ENCODE data around the gene SH3GL1.

Gene SH3GL1

GRCh38 chr19:4409123-4409933, 9.0 kb upstream of the SH3GL1 start:
- H3K27ac ChIP-seq (ENCODE audit: low read depth, low read length) = no peak overlapping the region

GRCh38 chr19:4406626-4407025, 6.3 kb upstream of the SH3GL1 start:
- Histone ChIP-seq H3K36me3 (ENCODE audit: insufficient read depth, low read length) (peaks cover 6% of the 10 kb centered on the region), H3K9ac (ENCODE audit: low read length) (no peak overlapping the region), H3K9me3 (ENCODE audit: low read length) (no peaks in the 10 kb centered on the region), H3K4me1 (ENCODE audit: insufficient read depth, low read length) (peaks cover 13% of the 10 kb centered on the region), H3K4me3 (ENCODE audit: low read depth in 1 of 2, low read length in 2 of 2) (no peak overlapping the region), H3K27ac (ENCODE audit: low read depth, low read length) (no peak overlapping the region), H3K27me3 (ENCODE audit: control insufficient read depth in 1 of 2, insufficient read depth in 2 of 2, low read length in 2 of 2) (no peaks in the 10 kb centered on the region)

More at GRCh38 chr19:4409123-4409933, 9.0 kb upstream of the SH3GL1 start:
- Histone ChIP-seq H3K36me3 (ENCODE audit: insufficient read depth, low read length) (peaks cover 6% of the 10 kb centered on the region), H3K27me3 (ENCODE audit: control insufficient read depth in 1 of 2, insufficient read depth in 2 of 2, low read length in 2 of 2) (no peaks in the 10 kb centered on the region), H3K9ac (ENCODE audit: low read length) (no peak overlapping the region), H3K4me1 (ENCODE audit: insufficient read depth, low read length) (no peaks in the 10 kb centered on the region), H3K4me3 (ENCODE audit: low read depth in 1 of 2, low read length in 2 of 2) (no peak overlapping the region), H3K9me3 (ENCODE audit: low read length) (no peaks in the 10 kb centered on the region)

GRCh38 chr19:4405977-4406376, 5.6 kb upstream of the SH3GL1 start:
- Histone ChIP-seq H3K9ac (ENCODE audit: low read length) (no peak overlapping the region), H3K27ac (ENCODE audit: low read depth, low read length) (no peak overlapping the region), H3K36me3 (ENCODE audit: insufficient read depth, low read length) (peaks cover 6% of the 10 kb centered on the region), H3K27me3 (ENCODE audit: control insufficient read depth in 1 of 2, insufficient read depth in 2 of 2, low read length in 2 of 2) (no peaks in the 10 kb centered on the region), H3K9me3 (ENCODE audit: low read length) (no peaks in the 10 kb centered on the region), H3K4me3 (ENCODE audit: low read depth in 1 of 2, low read length in 2 of 2) (no peak overlapping the region), H3K4me1 (ENCODE audit: insufficient read depth, low read length) (peaks cover 17% of the 10 kb centered on the region)

GRCh38 chr19:4403005-4403761, 2.8 kb upstream of the SH3GL1 start:
- Histone ChIP-seq H3K27me3 (ENCODE audit: control insufficient read depth in 1 of 2, insufficient read depth in 2 of 2, low read length in 2 of 2) (no peaks in the 10 kb centered on the region), H3K36me3 (ENCODE audit: insufficient read depth, low read length) (no peaks in the 10 kb centered on the region), H3K9me3 (ENCODE audit: low read length) (no peaks in the 10 kb centered on the region), H3K27ac (ENCODE audit: low read depth, low read length) (no peak overlapping the region), H3K4me3 (ENCODE audit: low read depth in 1 of 2, low read length in 2 of 2) (peak overlapping the region; percentile 54 to 75), H3K4me1 (ENCODE audit: insufficient read depth, low read length) (peaks cover 29% of the 10 kb centered on the region), H3K9ac (ENCODE audit: low read length) (peak overlapping the region; percentile 20)

GRCh38 chr19:4402171-4403004, 2.0 kb upstream of the SH3GL1 start, which contains the start of gene CHAF1A:
Gene CHAF1A, plus strand, starts transcription at chr19:4402640. Its CDS starts 123 bp downstream, at chr19:4402763.
- H3K36me3 ChIP-seq (ENCODE audit: insufficient read depth, low read length) = peaks cover under 1% of the 10 kb centered on the region
- peak within 1 kb of the TSS; percentile 54 to 75 for H3K4me3 ChIP-seq (ENCODE audit: low read depth in 1 of 2, low read length in 2 of 2)
- H3K9ac ChIP-seq (ENCODE audit: low read length) = peak within 1 kb of the TSS; percentile 55
- H3K27me3 ChIP-seq (ENCODE audit: control insufficient read depth in 1 of 2, insufficient read depth in 2 of 2, low read length in 2 of 2) = no peaks in the 10 kb centered on the region
- H3K27ac ChIP-seq (ENCODE audit: low read depth, low read length) = peak within 1 kb of the TSS; percentile 74
- H3K4me1 ChIP-seq (ENCODE audit: insufficient read depth, low read length) = peaks cover 32% of the 10 kb centered on the region
- no peaks in the 10 kb centered on the region for H3K9me3 ChIP-seq (ENCODE audit: low read length)

DNA sequence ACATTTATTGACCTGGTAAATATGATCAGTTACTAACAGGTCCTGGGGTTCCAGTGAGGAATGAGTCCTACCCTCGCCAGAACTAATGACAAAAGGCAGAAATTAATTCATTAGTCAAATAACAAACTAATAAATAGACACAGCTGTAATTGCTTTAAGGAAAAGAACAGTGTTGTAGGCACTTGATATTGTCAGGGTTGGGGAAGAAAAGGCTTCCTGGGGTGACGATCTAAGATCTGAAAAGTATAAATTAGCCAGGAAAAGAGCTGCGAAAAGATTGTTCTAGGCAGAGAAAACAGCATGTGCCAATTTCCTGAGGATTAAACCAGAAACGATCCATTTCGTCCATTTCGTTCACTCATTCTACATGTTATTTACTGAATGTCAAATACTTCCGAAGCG, 1.4 kb upstream of the SH3GL1 start:
- H3K9me3 ChIP-seq (ENCODE audit: low read length) = no peaks in the 10 kb centered on the region
- no peaks in the 10 kb centered on the region for H3K27me3 ChIP-seq (ENCODE audit: control insufficient read depth in 1 of 2, insufficient read depth in 2 of 2, low read length in 2 of 2)
- peak overlapping the region; percentile 55 for H3K9ac ChIP-seq (ENCODE audit: low read length)
- peaks cover 7% of the 10 kb centered on the region for H3K36me3 ChIP-seq (ENCODE audit: insufficient read depth, low read length)
- H3K4me1 ChIP-seq (ENCODE audit: insufficient read depth, low read length) = peaks cover 38% of the 10 kb centered on the region
- H3K27ac ChIP-seq (ENCODE audit: low read depth, low read length) = peak overlapping the region; percentile 74
- H3K4me3 ChIP-seq (ENCODE audit: low read depth in 1 of 2, low read length in 2 of 2) = peak overlapping the region in 1 of 2 donors; percentile 62

DNA sequence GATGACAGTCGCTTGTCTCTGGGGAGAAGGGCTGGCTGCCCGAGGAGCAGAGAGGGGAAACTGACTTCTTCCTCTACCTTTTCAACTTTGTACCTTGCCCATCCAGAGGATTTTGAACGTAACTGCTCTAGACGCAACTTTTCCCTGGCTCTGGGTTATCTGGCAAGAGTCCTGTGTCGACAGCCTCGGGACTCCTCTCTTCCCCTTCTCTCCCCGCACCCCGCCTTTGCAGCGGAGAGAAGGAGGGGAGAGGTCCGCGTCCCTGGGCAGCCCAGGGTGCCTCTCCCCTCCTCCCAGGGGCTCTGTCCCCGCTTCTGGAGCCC, 574 bp downstream of the SH3GL1 start:
- H3K9ac ChIP-seq (ENCODE audit: low read length) = peak overlapping the region; percentile 81
- H3K4me1 ChIP-seq (ENCODE audit: insufficient read depth, low read length) = peaks cover 42% of the 10 kb centered on the region
- H3K4me3 ChIP-seq (ENCODE audit: low read depth in 1 of 2, low read length in 2 of 2) = peak overlapping the region; percentile 81 to 95
- H3K27ac ChIP-seq (ENCODE audit: low read depth, low read length) = peak overlapping the region; percentile 82
- no peaks in the 10 kb centered on the region for H3K27me3 ChIP-seq (ENCODE audit: control insufficient read depth in 1 of 2, insufficient read depth in 2 of 2, low read length in 2 of 2)
- H3K9me3 ChIP-seq (ENCODE audit: low read length) = no peaks in the 10 kb centered on the region
- H3K36me3 ChIP-seq (ENCODE audit: insufficient read depth, low read length) = peaks cover 11% of the 10 kb centered on the region

- Histone ChIP-seq H3K36me3 (ENCODE audit: insufficient read depth, low read length) (peaks cover 11% of the 10 kb centered on the region), H3K27ac (ENCODE audit: low read depth, low read length) (no peak overlapping the region), H3K27me3 (ENCODE audit: control insufficient read depth in 1 of 2, insufficient read depth in 2 of 2, low read length in 2 of 2) (no peaks in the 10 kb centered on the region), H3K4me1 (ENCODE audit: insufficient read depth, low read length) (peaks cover 45% of the 10 kb centered on the region), H3K4me3 (ENCODE audit: low read depth in 1 of 2, low read length in 2 of 2) (no peak overlapping the region), H3K9ac (ENCODE audit: low read length) (peak overlapping the region; percentile 39), H3K9me3 (ENCODE audit: low read length) (no peaks in the 10 kb centered on the region)
These were observed 3.2 kb downstream of the SH3GL1 start for GRCh38 chr19:4396949-4397783.

DNA sequence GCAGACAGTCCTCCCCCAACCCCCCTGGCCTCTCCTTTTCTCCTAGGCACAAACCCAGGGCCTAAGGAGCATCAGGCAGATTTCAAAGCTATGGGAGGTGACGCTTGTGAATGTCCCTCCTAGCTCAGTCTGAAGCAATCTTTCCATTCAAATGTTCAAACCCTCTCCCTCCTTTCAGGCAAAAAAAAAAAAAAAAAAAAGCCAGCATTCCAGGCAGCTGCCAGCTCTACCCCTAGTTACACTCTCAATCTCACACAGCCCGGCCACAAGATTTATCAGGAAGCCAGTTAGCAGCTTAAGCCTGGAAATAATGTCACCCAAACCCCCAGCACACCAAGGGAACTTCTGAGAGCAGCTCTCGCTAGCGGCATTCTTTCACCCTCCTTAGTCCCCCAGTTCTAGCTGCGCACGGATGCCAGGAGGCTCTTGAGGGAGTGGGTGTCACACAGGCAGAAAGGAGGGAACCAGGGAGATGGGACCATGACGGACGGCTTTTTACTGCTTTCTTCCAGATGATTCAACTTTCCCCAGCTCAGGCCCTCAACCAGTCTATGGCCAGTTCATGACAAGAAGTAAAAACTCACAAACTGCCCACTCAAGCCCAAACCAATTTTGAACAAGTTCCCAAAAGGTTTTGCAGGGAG, 6.3 kb downstream of the SH3GL1 start:
- Histone ChIP-seq H3K9me3 (ENCODE audit: low read length) (no peaks in the 10 kb centered on the region), H3K36me3 (ENCODE audit: insufficient read depth, low read length) (peaks cover 11% of the 10 kb centered on the region), H3K27ac (ENCODE audit: low read depth, low read length) (no peak overlapping the region), H3K4me1 (ENCODE audit: insufficient read depth, low read length) (peaks cover 62% of the 10 kb centered on the region), H3K4me3 (ENCODE audit: low read depth in 1 of 2, low read length in 2 of 2) (no peak overlapping the region), H3K27me3 (ENCODE audit: control insufficient read depth in 1 of 2, insufficient read depth in 2 of 2, low read length in 2 of 2) (no peaks in the 10 kb centered on the region), H3K9ac (ENCODE audit: low read length) (no peak overlapping the region)

DNA sequence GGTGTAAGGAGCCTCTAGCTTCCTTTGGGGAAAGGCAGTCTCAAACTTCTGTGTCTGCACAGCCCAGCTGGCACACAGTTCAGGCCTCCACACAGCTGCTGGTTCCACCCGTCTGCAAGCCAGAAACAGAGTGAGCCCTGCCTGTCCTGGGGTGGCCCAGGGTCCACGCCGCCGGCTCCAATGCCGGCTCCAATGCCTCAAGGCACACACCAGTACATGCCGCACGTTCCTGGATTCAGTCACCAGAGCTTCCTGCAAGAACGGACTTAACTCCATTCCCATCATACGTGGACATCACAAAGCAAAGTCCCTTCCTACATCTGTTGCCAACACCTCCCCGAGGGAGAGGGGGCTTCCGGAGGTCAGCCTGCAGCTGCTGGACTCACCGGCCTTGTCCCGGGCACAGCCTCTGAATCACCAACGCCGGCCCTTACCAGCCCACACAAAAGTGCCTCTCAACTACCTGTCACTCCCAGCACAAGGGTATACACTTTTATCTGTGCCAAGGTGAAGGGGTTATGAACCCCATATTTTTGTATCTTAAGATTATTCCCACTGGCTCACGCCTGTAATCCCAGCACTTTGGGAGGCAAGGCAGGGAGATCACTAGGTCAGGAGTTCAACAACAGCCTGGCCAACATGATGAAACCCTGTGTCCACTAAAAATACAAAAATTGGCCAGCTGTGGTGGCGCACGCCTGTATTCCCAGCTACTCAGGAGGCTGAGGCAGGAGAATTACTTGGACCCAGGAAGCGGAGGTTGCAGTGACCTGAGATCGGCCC, 8.5 kb downstream of the SH3GL1 start:
- H3K9ac ChIP-seq (ENCODE audit: low read length) = peak overlapping the region; percentile 11
- H3K4me1 ChIP-seq (ENCODE audit: insufficient read depth, low read length) = peaks cover 59% of the 10 kb centered on the region

More for the DNA sequence above, 8.5 kb downstream of the SH3GL1 start:
- Histone ChIP-seq H3K9me3 (ENCODE audit: low read length) (no peaks in the 10 kb centered on the region), H3K4me3 (ENCODE audit: low read depth in 1 of 2, low read length in 2 of 2) (no peak overlapping the region), H3K27me3 (ENCODE audit: control insufficient read depth in 1 of 2, insufficient read depth in 2 of 2, low read length in 2 of 2) (no peaks in the 10 kb centered on the region), H3K27ac (ENCODE audit: low read depth, low read length) (no peak overlapping the region), H3K36me3 (ENCODE audit: insufficient read depth, low read length) (peaks cover 5% of the 10 kb centered on the region)

Measured in muscle layer of colon (tissue), 2 donors.